T-helper 1 cell treated with Interleukin-12 subunit alpha and Interleukin-12 subunit beta and Interleukin-4 antibody, amounts not matched to agents 30 μg/mL and 1 μg/mL, for 36 hours (primary cell): ENCODE data around the gene CEP112.

Experiments
- H3K27ac Mint-ChIP-seq: one replicate; pipeline ENCODE4 v1.8.0; 2021; ENCODE audit warnings: mild to moderate bottlenecking, mixed read lengths
- H3K27me3 Mint-ChIP-seq: one replicate; pipeline ENCODE4 v1.8.0; 2021; ENCODE audit warnings: low read depth, mixed read lengths
- H3K36me3 Mint-ChIP-seq: one replicate; pipeline ENCODE4 v1.8.0; 2021; ENCODE audit warnings: low read depth, mixed read lengths
- H3K4me1 Mint-ChIP-seq: one replicate; pipeline ENCODE4 v1.8.0; 2021; ENCODE audit warnings: low read depth, mixed read lengths
- H3K4me3 Mint-ChIP-seq: one replicate; pipeline ENCODE4 v1.8.0; 2021; ENCODE audit warnings: mild to moderate bottlenecking, moderate library complexity, mixed read lengths
- H3K9me3 Mint-ChIP-seq: one replicate; pipeline ENCODE4 v1.8.0; 2021; ENCODE audit warnings: mixed read lengths

Gene CEP112

GRCh38 chr17:65886315-65887245 lies 305.4 kb downstream of the CEP112 start:
- Mint-ChIP-seq H3K9me3 (no peaks in the 10 kb centered on the region), H3K4me1 (no peaks in the 10 kb centered on the region), H3K27me3 (no peaks in the 10 kb centered on the region), H3K4me3 (no peak overlapping the region), H3K36me3 (no peaks in the 10 kb centered on the region), H3K27ac (no peak overlapping the region)

- Mint-ChIP-seq H3K36me3 (no peaks in the 10 kb centered on the region), H3K27me3 (no peaks in the 10 kb centered on the region), H3K4me1 (no peaks in the 10 kb centered on the region), H3K9me3 (no peaks in the 10 kb centered on the region), H3K4me3 (no peak overlapping the region), H3K27ac (no peak overlapping the region)
Measured at GRCh38 chr17:65885541-65886312, 306.2 kb downstream of the CEP112 start.

GRCh38 chr17:65876985-65877384 lies 314.9 kb downstream of the CEP112 start:
- H3K4me3 Mint-ChIP-seq, result no peak overlapping the region
- H3K27me3 Mint-ChIP-seq, result peaks cover 5% of the 10 kb centered on the region
- peaks cover 7% of the 10 kb centered on the region for H3K9me3 Mint-ChIP-seq
- no peaks in the 10 kb centered on the region for H3K4me1 Mint-ChIP-seq
- no peaks in the 10 kb centered on the region for H3K36me3 Mint-ChIP-seq
- no peak overlapping the region for H3K27ac Mint-ChIP-seq

- H3K36me3 Mint-ChIP-seq, result no peaks in the 10 kb centered on the region
- H3K27me3 Mint-ChIP-seq, result peaks cover 5% of the 10 kb centered on the region
- H3K27ac Mint-ChIP-seq, result no peak overlapping the region
- no peaks in the 10 kb centered on the region for H3K4me1 Mint-ChIP-seq
- H3K9me3 Mint-ChIP-seq, result no peaks in the 10 kb centered on the region
- no peak overlapping the region for H3K4me3 Mint-ChIP-seq
Measured at GRCh38 chr17:65868881-65869280, 323.1 kb downstream of the CEP112 start.

GRCh38 chr17:65867014-65867413 lies 324.9 kb downstream of the CEP112 start:
- H3K27ac Mint-ChIP-seq, result no peak overlapping the region
- no peaks in the 10 kb centered on the region for H3K4me1 Mint-ChIP-seq
- H3K27me3 Mint-ChIP-seq, result no peaks in the 10 kb centered on the region
- H3K36me3 Mint-ChIP-seq, result no peaks in the 10 kb centered on the region
- no peaks in the 10 kb centered on the region for H3K9me3 Mint-ChIP-seq
- no peak overlapping the region for H3K4me3 Mint-ChIP-seq

GRCh38 chr17:65865715-65866425 lies 326.1 kb downstream of the CEP112 start:
- H3K9me3 Mint-ChIP-seq, result no peaks in the 10 kb centered on the region
- no peak overlapping the region for H3K4me3 Mint-ChIP-seq
- H3K36me3 Mint-ChIP-seq, result no peaks in the 10 kb centered on the region
- no peak overlapping the region for H3K27ac Mint-ChIP-seq
- H3K4me1 Mint-ChIP-seq, result no peaks in the 10 kb centered on the region
- no peaks in the 10 kb centered on the region for H3K27me3 Mint-ChIP-seq

GRCh38 chr17:65864394-65864793 lies 327.5 kb downstream of the CEP112 start:
- no peaks in the 10 kb centered on the region for H3K36me3 Mint-ChIP-seq
- H3K4me3 Mint-ChIP-seq, result no peak overlapping the region
- H3K9me3 Mint-ChIP-seq, result no peaks in the 10 kb centered on the region

GRCh38 chr17:65857718-65858117 lies 334.2 kb downstream of the CEP112 start:
- no peak overlapping the region for H3K27ac Mint-ChIP-seq

More at GRCh38 chr17:65864394-65864793, 327.5 kb downstream of the CEP112 start:
- no peaks in the 10 kb centered on the region for H3K27me3 Mint-ChIP-seq
- H3K4me1 Mint-ChIP-seq, result no peaks in the 10 kb centered on the region
- H3K27ac Mint-ChIP-seq, result no peak overlapping the region

GRCh38 chr17:65856865-65857264 lies 335.1 kb downstream of the CEP112 start:
- H3K9me3 Mint-ChIP-seq, result no peaks in the 10 kb centered on the region
- no peak overlapping the region for H3K4me3 Mint-ChIP-seq
- H3K27me3 Mint-ChIP-seq, result peaks cover 8% of the 10 kb centered on the region
- H3K27ac Mint-ChIP-seq, result no peak overlapping the region
- H3K36me3 Mint-ChIP-seq, result no peaks in the 10 kb centered on the region
- no peaks in the 10 kb centered on the region for H3K4me1 Mint-ChIP-seq

More at GRCh38 chr17:65857718-65858117, 334.2 kb downstream of the CEP112 start:
- no peaks in the 10 kb centered on the region for H3K4me1 Mint-ChIP-seq
- H3K9me3 Mint-ChIP-seq, result no peaks in the 10 kb centered on the region
- H3K4me3 Mint-ChIP-seq, result no peak overlapping the region
- H3K36me3 Mint-ChIP-seq, result no peaks in the 10 kb centered on the region
- H3K27me3 Mint-ChIP-seq, result peaks cover 8% of the 10 kb centered on the region

- Mint-ChIP-seq H3K9me3 (no peaks in the 10 kb centered on the region), H3K27me3 (peaks cover 8% of the 10 kb centered on the region), H3K4me3 (no peak overlapping the region), H3K27ac (no peak overlapping the region), H3K4me1 (no peaks in the 10 kb centered on the region), H3K36me3 (no peaks in the 10 kb centered on the region)
Measured at GRCh38 chr17:65855675-65856074, 336.3 kb downstream of the CEP112 start.

GRCh38 chr17:65855245-65855644 lies 336.7 kb downstream of the CEP112 start:
- peaks cover 8% of the 10 kb centered on the region for H3K27me3 Mint-ChIP-seq
- H3K4me3 Mint-ChIP-seq, result no peak overlapping the region
- no peaks in the 10 kb centered on the region for H3K4me1 Mint-ChIP-seq

GRCh38 chr17:65853816-65854215 lies 338.1 kb downstream of the CEP112 start:
- Mint-ChIP-seq H3K27ac (no peak overlapping the region), H3K4me3 (no peak overlapping the region), H3K9me3 (no peaks in the 10 kb centered on the region), H3K36me3 (no peaks in the 10 kb centered on the region), H3K27me3 (peaks cover 6% of the 10 kb centered on the region), H3K4me1 (no peaks in the 10 kb centered on the region)

More at GRCh38 chr17:65855245-65855644, 336.7 kb downstream of the CEP112 start:
- Mint-ChIP-seq H3K36me3 (no peaks in the 10 kb centered on the region), H3K9me3 (no peaks in the 10 kb centered on the region), H3K27ac (no peak overlapping the region)

- Mint-ChIP-seq H3K9me3 (no peaks in the 10 kb centered on the region), H3K4me3 (no peak overlapping the region), H3K36me3 (no peaks in the 10 kb centered on the region), H3K27ac (no peak overlapping the region), H3K4me1 (no peaks in the 10 kb centered on the region), H3K27me3 (peaks cover 4% of the 10 kb centered on the region)
Measured at GRCh38 chr17:65852911-65853310, 339.0 kb downstream of the CEP112 start.

- H3K4me1 Mint-ChIP-seq, result no peaks in the 10 kb centered on the region
- H3K36me3 Mint-ChIP-seq, result no peaks in the 10 kb centered on the region
- no peaks in the 10 kb centered on the region for H3K9me3 Mint-ChIP-seq
- H3K27me3 Mint-ChIP-seq, result peaks cover 4% of the 10 kb centered on the region
- no peak overlapping the region for H3K4me3 Mint-ChIP-seq
- no peak overlapping the region for H3K27ac Mint-ChIP-seq
Measured at GRCh38 chr17:65851965-65852736, 339.8 kb downstream of the CEP112 start.
